ENCODE results near the gene SPO11. TPM values are rescaled to one million over a fixed set of nuclear protein-coding genes. Genes with fewer than 3 reads are reported as not detected.

The SPO11 gene
- total RNA-seq, 4 donors from 2014 or later = not detected

DNA sequence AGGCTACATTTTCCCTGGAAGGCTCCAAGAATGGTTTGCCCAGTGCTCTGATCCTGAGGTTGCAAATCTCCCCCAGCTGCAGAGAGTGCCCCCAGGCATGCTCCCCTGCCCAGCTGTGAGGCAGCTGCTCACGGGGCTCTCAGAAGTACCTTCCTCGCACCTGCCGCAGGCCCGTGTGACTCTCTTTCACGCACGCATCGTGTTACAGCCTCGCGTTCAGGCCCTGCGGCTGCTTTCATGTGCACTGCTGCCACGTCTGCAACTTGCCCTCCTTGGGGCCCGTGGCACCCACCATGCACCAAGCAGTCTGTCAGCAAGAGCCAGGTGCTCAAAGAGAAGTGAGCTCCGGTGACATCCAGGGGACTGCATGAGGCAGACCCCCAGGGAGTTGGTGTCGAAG is 28.6 kb upstream of the SPO11 start:
- H3K27me3 ChIP-seq = no peaks in the 10 kb centered on the region
- intact Hi-C loops (cut with DNase I; ENCODE audit: low total_unique reads) = no loop called here
- in situ Hi-C loops (cut with MboI; ENCODE audit: low pct_ligation_motif_present in 1 of 4, low pct_unique_long_range_greater_than_20kb in 1 of 4, low sequenced_read_pairs in 3 of 4) = no loop called here
- no peaks in the 10 kb centered on the region for H3K36me3 ChIP-seq
- no peak overlapping the region for H3K27ac ChIP-seq
- no peaks in the 10 kb centered on the region for H3K9me3 ChIP-seq
- no peaks in the 10 kb centered on the region for H3K4me1 ChIP-seq
- no peak for DNase-seq
- no peak overlapping the region for H3K4me3 ChIP-seq
- WGBS, 2 donors (ENCODE audit: low coverage in 1 of 2) = 77% methylated on average over 14 of the region's 14 CpGs; no CpG with 5 or more reads in 1 of the 2 donors
- TF ChIP-seq CTCF (IDR thresholded peaks at IDR 0.05) = no peak
- no peak for TF ChIP-seq EP300 (IDR thresholded peaks at IDR 0.05; ENCODE audit: low read depth)
- TF ChIP-seq POLR2A (IDR thresholded peaks at IDR 0.05) = no peak
- TF ChIP-seq POLR2AphosphoS5 (IDR thresholded peaks at IDR 0.05) = no peak

- WGBS, 2 donors (ENCODE audit: low coverage in 1 of 2) = 88% methylated on average over 5 of the region's 5 CpGs; no CpG with 5 or more reads in 1 of the 2 donors
- Histone ChIP-seq H3K4me3 (no peak overlapping the region), H3K27ac (no peak overlapping the region), H3K9me3 (no peaks in the 10 kb centered on the region), H3K36me3 (no peaks in the 10 kb centered on the region), H3K4me1 (no peaks in the 10 kb centered on the region), H3K27me3 (no peaks in the 10 kb centered on the region)
- no peak for DNase-seq
- intact Hi-C loops (cut with DNase I; ENCODE audit: low total_unique reads) (no loop called here), in situ Hi-C loops (cut with MboI; ENCODE audit: low pct_ligation_motif_present in 1 of 4, low pct_unique_long_range_greater_than_20kb in 1 of 4, low sequenced_read_pairs in 3 of 4) (no loop called here)
- TF ChIP-seq EP300 (IDR thresholded peaks at IDR 0.05; ENCODE audit: low read depth) (no peak), POLR2AphosphoS5 (IDR thresholded peaks at IDR 0.05) (no peak), CTCF (IDR thresholded peaks at IDR 0.05) (no peak), POLR2A (IDR thresholded peaks at IDR 0.05) (no peak)
Observed at GRCh38 chr20:57306747-57307146, 22.9 kb upstream of the SPO11 start.

DNA sequence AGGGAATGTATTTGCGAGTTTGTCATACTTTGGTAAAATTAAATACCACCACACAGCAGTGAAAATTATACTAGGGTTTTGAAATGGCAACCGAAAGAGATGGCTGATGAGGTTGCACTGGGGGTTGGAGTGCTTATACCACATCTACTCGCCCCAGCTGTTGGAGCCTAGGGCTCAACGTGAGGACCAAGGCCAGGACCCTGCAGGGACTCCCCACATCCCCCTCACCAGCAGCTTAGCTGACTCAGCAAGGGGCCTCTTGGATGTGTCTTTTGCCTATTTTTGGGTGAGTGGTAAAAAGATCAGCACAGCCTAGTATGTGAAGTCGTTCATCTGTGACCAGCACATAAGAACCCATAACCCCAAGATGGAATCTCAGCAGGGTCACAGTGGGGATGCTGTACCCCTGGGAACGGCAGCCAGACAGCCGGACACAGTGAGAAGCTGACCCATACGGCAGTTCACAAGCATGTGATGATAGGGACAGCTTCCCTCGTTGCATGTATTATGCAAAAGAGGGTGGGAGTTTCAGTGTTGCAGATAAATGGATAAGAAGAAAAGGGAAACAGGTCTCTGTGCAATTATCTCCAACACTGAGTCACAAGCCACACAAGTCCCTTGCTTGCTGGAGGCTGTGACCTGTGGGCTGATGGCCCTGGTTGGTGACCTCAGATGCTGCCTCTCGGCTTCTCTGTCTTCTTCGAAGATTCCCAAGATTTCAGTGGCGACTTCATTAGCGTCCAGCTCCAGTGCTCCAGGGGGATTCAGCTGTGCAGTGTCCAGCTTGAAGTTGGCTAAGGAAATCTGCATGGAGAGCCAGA is 20.9 kb upstream of the SPO11 start:
- Histone ChIP-seq H3K36me3 (no peaks in the 10 kb centered on the region), H3K9me3 (no peaks in the 10 kb centered on the region), H3K27me3 (no peaks in the 10 kb centered on the region), H3K27ac (no peak overlapping the region), H3K4me3 (no peak overlapping the region), H3K4me1 (no peaks in the 10 kb centered on the region)
- intact Hi-C loops (cut with DNase I; ENCODE audit: low total_unique reads) = no loop called here
- TF ChIP-seq POLR2A (IDR thresholded peaks at IDR 0.05) (no peak), EP300 (IDR thresholded peaks at IDR 0.05; ENCODE audit: low read depth) (no peak), POLR2AphosphoS5 (IDR thresholded peaks at IDR 0.05) (no peak), CTCF (IDR thresholded peaks at IDR 0.05) (no peak)
- in situ Hi-C loops (cut with MboI; ENCODE audit: low pct_ligation_motif_present in 1 of 4, low pct_unique_long_range_greater_than_20kb in 1 of 4, low sequenced_read_pairs in 3 of 4) = no loop called here
- DNase-seq = no peak
- WGBS, 2 donors (ENCODE audit: low coverage in 1 of 2) = 44 to 68% methylated on average over 4 to 13 of the region's 13 CpGs

GRCh38 chr20:57309544-57310115 is 20.0 kb upstream of the SPO11 start:
- Histone ChIP-seq H3K36me3 (no peaks in the 10 kb centered on the region), H3K4me1 (no peaks in the 10 kb centered on the region), H3K4me3 (no peak overlapping the region), H3K27me3 (no peaks in the 10 kb centered on the region), H3K9me3 (no peaks in the 10 kb centered on the region), H3K27ac (no peak overlapping the region)
- in situ Hi-C loops (cut with MboI; ENCODE audit: low pct_ligation_motif_present in 1 of 4, low pct_unique_long_range_greater_than_20kb in 1 of 4, low sequenced_read_pairs in 3 of 4) (no loop called here), intact Hi-C loops (cut with DNase I; ENCODE audit: low total_unique reads) (no loop called here)
- DNase-seq = no peak
- whole genome bisulfite sequencing, 2 donors (ENCODE audit: low coverage in 1 of 2) = 79 to 88% methylated on average over 5 to 9 of the region's 9 CpGs
- no peak for TF ChIP-seq EP300 (IDR thresholded peaks at IDR 0.05; ENCODE audit: low read depth)
